IMR-90 (cell line): Measurements from ENCODE around the gene CADM1. TPM values are rescaled to one million over a fixed set of nuclear protein-coding genes. Genes with fewer than 3 reads are reported as not detected.

Experiments
- ATAC-seq: fragments of 200-7000 bp; cut with Tn5 transposase; 2 replicates; pipeline ENCODE4 v1.9.1; 2020; ENCODE audit warnings: low read depth, mild to moderate bottlenecking, moderate library complexity
- BruUV-seq: library from RNA; stranded (reverse); fragments of 400-500 nt; replicated peaks from 2 replicates; lab custom pipeline; 2021; lab: Mats Ljungman, UMichigan
- CTCF ChIA-PET: fragments of 300-600 bp; formaldehyde crosslinking; extraction: SDS; loops from one replicate; lab custom pipeline; 2021; ENCODE audit warnings: antibody characterized with exemption; lab: Yijun Ruan, JAX
- POLR2A ChIA-PET: fragments of 300-600 bp; sonication (Branson Sonifier 250); formaldehyde crosslinking; loops from one replicate; lab custom pipeline; 2022; ENCODE audit warnings: antibody characterized with exemption; ENCODE audit not compliant: unreplicated experiment; lab: Charles Lee
- DNase-seq: peaks from one replicate; pipeline ENCODE4 v3.0.0; 2013
- H2AFZ ChIP-seq: replicated peaks from 2 replicates; pipeline ENCODE3; 2013; ENCODE audit warnings: low read length, mild to moderate bottlenecking; ENCODE audit not compliant: poor library complexity
- H2AK5ac ChIP-seq: 2 replicates; pipeline ENCODE4 v1.6.1; 2013; ENCODE audit warnings: low read depth, low read length, inconsistent platforms
- H2AK9ac ChIP-seq: replicated peaks from 2 replicates; pipeline ENCODE3; 2013; ENCODE audit warnings: mild to moderate bottlenecking, low read depth, low read length, moderate library complexity; ENCODE audit not compliant: poor library complexity
- H2BK120ac ChIP-seq: 2 replicates; pipeline ENCODE4 v1.6.1; 2013; ENCODE audit warnings: low read depth, low read length, inconsistent platforms
- H2BK15ac ChIP-seq: 3 replicates; pipeline ENCODE4 v1.6.1; 2013; ENCODE audit warnings: low read depth, low read length, inconsistent platforms
- H2BK20ac ChIP-seq: 2 replicates; pipeline ENCODE4 v1.6.1; 2013; ENCODE audit warnings: low read depth, mild to moderate bottlenecking, inconsistent platforms, low read length, moderate library complexity
- H2BK5ac ChIP-seq: 2 replicates; pipeline ENCODE4 v1.6.1; 2013; ENCODE audit warnings: mild to moderate bottlenecking, low read depth, low read length, inconsistent platforms; ENCODE audit not compliant: poor library complexity, severe bottlenecking
- H3K14ac ChIP-seq: replicated peaks from 2 replicates; pipeline ENCODE4 v1.6.1; 2013; ENCODE audit warnings: low read depth, low read length, inconsistent platforms
- H3K18ac ChIP-seq: 2 replicates; pipeline ENCODE4 v1.6.1; 2013; ENCODE audit warnings: low read depth, low read length, control low read depth
- H3K23ac ChIP-seq: 2 replicates; pipeline ENCODE4 v1.6.1; 2013; ENCODE audit warnings: low read depth, low read length, inconsistent platforms
- H3K27ac ChIP-seq: 2 replicates; pipeline ENCODE4 v1.5.1; 2013; ENCODE audit warnings: mild to moderate bottlenecking, control low read depth, low read length; ENCODE audit not compliant: insufficient read depth
- H3K27me3 ChIP-seq: 2 replicates; pipeline ENCODE4 v1.6.1; 2013; ENCODE audit warnings: low read length; ENCODE audit not compliant: control insufficient read depth, insufficient read depth
- H3K36me3 ChIP-seq: 2 replicates; pipeline ENCODE4 v1.6.1; 2013; ENCODE audit warnings: low read length, mixed read lengths; ENCODE audit not compliant: control insufficient read depth, insufficient read depth
- H3K4ac ChIP-seq: 2 replicates; pipeline ENCODE4 v1.6.1; 2013; ENCODE audit warnings: low read depth, low read length, inconsistent platforms
- H3K4me1 ChIP-seq: 2 replicates; pipeline ENCODE4 v1.6.1; 2013; ENCODE audit warnings: low read length, mixed read lengths; ENCODE audit not compliant: control insufficient read depth, insufficient read depth
- H3K4me2 ChIP-seq: 2 replicates; pipeline ENCODE4 v1.6.1; 2013; ENCODE audit warnings: low read depth, mild to moderate bottlenecking, control low read depth, low read length, moderate library complexity
- H3K4me3 ChIP-seq: 2 replicates; pipeline ENCODE4 v1.5.1; 2013; ENCODE audit warnings: low read depth, mild to moderate bottlenecking, control low read depth, low read length, moderate library complexity; ENCODE audit not compliant: insufficient read depth
- H3K56ac ChIP-seq: 2 replicates; pipeline ENCODE4 v1.6.1; 2013; ENCODE audit warnings: low read length, inconsistent platforms; ENCODE audit not compliant: insufficient read depth; ENCODE audit errors: extremely low read depth
- H3K79me1 ChIP-seq, 2 experiments: 2 replicates each; pipeline ENCODE4 v1.6.1; 2013; ENCODE audit warnings: low read length in 2 of 2, inconsistent platforms in 1 of 2, low read depth in 1 of 2
- H3K9ac ChIP-seq: 2 replicates; pipeline ENCODE4 v1.6.1; 2013; ENCODE audit warnings: low read depth, low read length, control low read depth
- H3K9me1 ChIP-seq: 2 replicates; pipeline ENCODE4 v1.6.1; 2013; ENCODE audit warnings: low read length, inconsistent platforms; ENCODE audit not compliant: insufficient read depth
- H3K9me3 ChIP-seq: 2 replicates; pipeline ENCODE4 v1.6.1; 2013; ENCODE audit warnings: low read length; ENCODE audit not compliant: control insufficient read depth, insufficient read depth
- H4K20me1 ChIP-seq: 2 replicates; pipeline ENCODE4 v1.6.1; 2013; ENCODE audit warnings: low read length, inconsistent platforms; ENCODE audit not compliant: insufficient read depth
- H4K5ac ChIP-seq: 2 replicates; pipeline ENCODE4 v1.6.1; 2013; ENCODE audit warnings: mild to moderate bottlenecking, low read depth, low read length, control low read depth
- H4K8ac ChIP-seq, 2 experiments: 2 replicates each; pipeline ENCODE4 v1.6.1; 2013; ENCODE audit warnings: low read depth in 2 of 2, low read length in 2 of 2, control low read depth in 1 of 2, inconsistent platforms in 1 of 2
- H4K91ac ChIP-seq: 2 replicates; pipeline ENCODE4 v1.6.1; 2013; ENCODE audit warnings: low read depth, low read length, inconsistent platforms; ENCODE audit not compliant: insufficient read depth
- CEBPB ChIP-seq: IDR thresholded peaks from 2 replicates; pipeline ENCODE4 v1.6.1; 2012; ENCODE audit warnings: low read depth, low read length, improper control_type of control experiment
- FOS ChIP-seq: fragments of 150-350 bp; IDR thresholded peaks from 2 replicates; pipeline ENCODE4 v1.6.1; 2016; ENCODE audit warnings: low read depth, low read length
- RFX5 ChIP-seq: IDR thresholded peaks from 2 replicates; pipeline ENCODE4 v1.8.0; 2012; ENCODE audit warnings: low read depth, mild to moderate bottlenecking, low read length, moderate library complexity
- SMC3 ChIP-seq: fragments of 150-350 bp; IDR thresholded peaks from 2 replicates; pipeline ENCODE4 v1.6.1; 2016; ENCODE audit warnings: low read depth, mild to moderate bottlenecking, antibody characterized with exemption, low read length, moderate library complexity
- WGBS, 2 experiments: methylation state at CpG; one replicate each; pipeline versions ENCODE4 v1.1.5 to v1.1.7; 2013; ENCODE audit warnings: missing lambda C conversion rate in 2 of 2; ENCODE audit not compliant: insufficient read length in 1 of 2; ENCODE audit errors: extremely low coverage in 2 of 2; 5-methylcytosine and 5-hydroxymethylcytosine counted together
- dilution Hi-C: fragments of 300-500 bp; cut with HindIII; formaldehyde crosslinking; loops from one replicate; pipeline ENCODE4 v1.14.3; 2018; ENCODE audit warnings: low sequenced_read_pairs; ENCODE audit not compliant: unreplicated experiment
- in situ Hi-C: fragments of 300-500 bp; cut with MboI; formaldehyde crosslinking; loops from 3 replicates; pipeline ENCODE4 v1.14.3; 2019; ENCODE audit warnings: low sequenced_read_pairs, inconsistent platforms, mixed read lengths
- intact Hi-C: fragments of 100-400 bp; cut with micrococcal nuclease; formaldehyde crosslinking; loops from 2 replicates; pipeline ENCODE4 v1.10.0; 2022
- polyA plus RNA-seq, 3 experiments: library from polyadenylated mRNA; depleted of rRNA; stranded (reverse); fragments of >200 nt; gene quantifications; 2 replicates each; pipeline ENCODE4 v1.2.3, GENCODE V29; 2012; ENCODE audit warnings: low replicate concordance in 1 of 3
- total RNA-seq: library from RNA; depleted of rRNA; stranded (reverse); fragments of >200 nt; gene quantifications from 2 replicates; pipeline ENCODE4 v1.2.3, GENCODE V29; 2012

Gene CADM1
- total and polyA plus RNA-seq, 2 of the 4 experiments (the other 2 are of a cell fraction), result 28.8 to 77.1 TPM

DNA sequence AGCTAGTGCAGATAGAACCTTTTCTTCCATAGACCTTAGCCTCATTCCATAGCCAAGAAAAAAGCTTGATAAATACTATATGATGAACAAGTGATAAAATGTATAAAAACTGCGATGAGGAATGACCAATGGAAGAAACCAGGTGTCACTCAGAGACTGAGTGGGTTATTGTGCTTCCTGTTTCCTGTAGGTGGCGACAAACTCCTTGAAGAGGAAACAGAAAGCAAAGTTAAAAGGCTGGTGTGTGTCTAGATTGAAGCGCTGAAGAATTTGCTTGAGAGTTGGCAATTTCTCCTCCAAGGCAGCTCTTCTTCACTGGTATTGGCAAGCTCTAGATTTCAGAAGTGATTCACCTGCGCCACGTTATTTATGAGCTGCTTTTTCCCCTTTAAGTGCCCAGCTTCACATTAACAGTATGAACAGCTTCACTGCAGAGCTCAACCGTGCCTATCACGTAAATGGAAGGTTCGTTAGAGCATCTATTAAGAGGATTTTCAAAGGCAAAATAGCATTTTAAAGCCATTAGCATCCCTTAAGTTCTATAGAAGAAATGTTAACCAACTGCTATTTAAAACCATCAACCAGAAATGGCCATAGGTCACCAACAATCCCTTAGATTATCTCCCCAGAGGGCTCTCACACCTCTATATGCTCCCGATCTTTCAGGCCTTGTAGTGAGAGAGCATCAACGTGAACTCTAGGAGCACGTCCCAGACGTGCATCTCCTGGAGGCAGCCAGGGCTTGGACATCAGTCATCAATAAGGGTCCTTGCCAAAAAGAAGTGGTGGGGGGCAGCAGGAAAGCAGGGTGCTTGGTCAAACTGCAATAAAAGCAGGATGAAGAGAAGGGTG, 179.4 kb downstream of the CADM1 start (continued):
- TF ChIP-seq RFX5 (no peak), SMC3 (peak; percentile 77)

DNA sequence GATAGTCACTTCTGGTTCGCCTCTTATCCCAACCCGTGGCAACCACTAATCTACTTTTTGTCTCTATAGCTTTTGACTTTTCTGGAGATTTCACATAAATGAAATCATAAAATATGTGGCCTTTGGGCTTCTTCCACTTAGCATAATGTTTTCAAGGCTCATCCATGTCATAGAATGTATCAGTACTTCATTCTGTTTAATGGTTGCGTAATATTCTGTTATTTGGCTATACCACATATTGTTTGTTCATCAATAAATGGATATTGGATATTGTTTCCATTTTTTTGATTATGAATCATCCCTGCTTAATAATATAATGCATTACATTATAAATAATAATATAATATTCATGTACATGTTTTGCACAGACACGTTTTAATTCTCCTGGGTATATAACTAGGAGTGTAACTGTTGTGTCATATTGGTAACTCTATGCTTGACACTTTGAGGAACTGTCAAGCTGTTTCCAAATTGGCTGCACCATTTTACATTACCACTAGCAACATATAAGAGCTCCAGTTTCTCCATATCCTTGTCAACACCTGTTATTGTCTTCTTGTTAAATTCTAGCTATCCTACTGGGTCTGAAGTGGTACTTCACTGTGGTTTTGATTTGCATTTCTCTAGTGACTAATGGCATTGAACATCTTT, 181.5 kb downstream of the CADM1 start:
- ATAC-seq (no peak), DNase-seq (no peak)
- Histone ChIP-seq H2BK120ac (no peak overlapping the region), H2BK5ac (no peak overlapping the region), H3K4me3 (no peak overlapping the region), H2AK5ac (no peak overlapping the region), H3K14ac (no peak overlapping the region), H2BK20ac (no peak overlapping the region), H2AK9ac (no peak overlapping the region), H3K4ac (no peak overlapping the region), H4K20me1 (peaks cover 2% of the 10 kb centered on the region; the same call in 1 of the 2 replicates), H3K4me2 (no peak overlapping the region), H3K4me1 (peaks cover 2% of the 10 kb centered on the region; the same call in 1 of the 2 replicates), H3K23ac (no peak overlapping the region), H4K91ac (no peak overlapping the region), H3K27me3 (no peaks in the 10 kb centered on the region), H3K79me1 (0 out of 4 replicates have a peak, but pooled peaks cover 0 to 3% of the 10 kb centered on the region in 2 experiments), H4K5ac (no peak overlapping the region), H3K9me1 (no peaks in the 10 kb centered on the region), H2AFZ (no peak overlapping the region), H3K18ac (no peak overlapping the region), H4K8ac (no peak overlapping the region), H2BK15ac (no peak overlapping the region), H3K36me3 (no peaks in the 10 kb centered on the region), H3K56ac (no peak overlapping the region), H3K9ac (no peak overlapping the region), H3K9me3 (no peaks in the 10 kb centered on the region), H3K27ac (no peak overlapping the region)
- TF ChIP-seq CEBPB (peak; percentile 87), FOS (no peak)
- dilution Hi-C loops (no loop called here), intact Hi-C loops (no loop called here), in situ Hi-C loops (no loop called here)
- no TSS peak for BruUV-seq
- no CpG with 5 or more reads among the region's 4 CpGs for WGBS, 2 experiments
- ChIA-PET POLR2A (no interaction called here), CTCF (no interaction called here)
